CMK (cell line): ENCODE results near the gene PHACTR3.

Source experiments
- DNase-seq: peaks from one replicate; pipeline ENCODE4 v3.0.0-alpha.2; 2010; ENCODE audit warnings: low read depth

PHACTR3 gene

GRCh38 chr20:59574308-59574707 is 30.0 kb upstream of the PHACTR3 start:
- no peak for DNase-seq

- DNase-seq = no peak
Measured at GRCh38 chr20:59575216-59575615, 29.1 kb upstream of the PHACTR3 start.

- DNase-seq = no peak
Measured at GRCh38 chr20:59575653-59576052, 28.7 kb upstream of the PHACTR3 start.

GRCh38 chr20:59576216-59576953 is 28.0 kb upstream of the PHACTR3 start:
- no peak for DNase-seq

GRCh38 chr20:59577037-59577808 is 27.1 kb upstream of the PHACTR3 start:
- no peak for DNase-seq

GRCh38 chr20:59577809-59578435 is 26.4 kb upstream of the PHACTR3 start:
- no peak for DNase-seq

GRCh38 chr20:59578436-59579403 is 25.6 kb upstream of the PHACTR3 start:
- DNase-seq = no peak

- no peak for DNase-seq
Measured at GRCh38 chr20:59579404-59580145, 24.8 kb upstream of the PHACTR3 start.

GRCh38 chr20:59580146-59580946 is 24.0 kb upstream of the PHACTR3 start:
- DNase-seq = no peak

GRCh38 chr20:59580991-59581401 is 23.3 kb upstream of the PHACTR3 start:
- no peak for DNase-seq

- DNase-seq = no peak
Measured at GRCh38 chr20:59581993-59582679, 22.2 kb upstream of the PHACTR3 start.

- no peak for DNase-seq
Measured at GRCh38 chr20:59583428-59584277, 20.7 kb upstream of the PHACTR3 start.

GRCh38 chr20:59584278-59584925 is 19.9 kb upstream of the PHACTR3 start:
- no peak for DNase-seq

GRCh38 chr20:59585714-59586409 is 18.5 kb upstream of the PHACTR3 start:
- DNase-seq = no peak

- no peak for DNase-seq
Measured at GRCh38 chr20:59586613-59587012, 17.7 kb upstream of the PHACTR3 start.

GRCh38 chr20:59587570-59587969 is 16.8 kb upstream of the PHACTR3 start:
- no peak for DNase-seq

- no peak for DNase-seq
Measured at GRCh38 chr20:59588236-59588855, 16.0 kb upstream of the PHACTR3 start.
